IMR-90 (cell line): ENCODE measurements around the gene RGL1. TPM values are rescaled to one million over a fixed set of nuclear protein-coding genes. Genes with fewer than 3 reads are reported as not detected.

Experiments used
- ATAC-seq: fragments of 200-7000 bp; cut with Tn5 transposase; 2 replicates; pipeline ENCODE4 v1.9.1; 2020; ENCODE audit warnings: low read depth, mild to moderate bottlenecking, moderate library complexity
- BruUV-seq: library from RNA; stranded (reverse); fragments of 400-500 nt; replicated peaks from 2 replicates; lab custom pipeline; 2021; lab: Mats Ljungman, UMichigan
- CTCF ChIA-PET: fragments of 300-600 bp; formaldehyde crosslinking; extraction: SDS; loops from one replicate; lab custom pipeline; 2021; ENCODE audit warnings: antibody characterized with exemption; lab: Yijun Ruan, JAX
- POLR2A ChIA-PET: fragments of 300-600 bp; sonication (Branson Sonifier 250); formaldehyde crosslinking; loops from one replicate; lab custom pipeline; 2022; ENCODE audit warnings: antibody characterized with exemption; ENCODE audit not compliant: unreplicated experiment; lab: Charles Lee
- DNase-seq: peaks from one replicate; pipeline ENCODE4 v3.0.0; 2013
- H2AFZ ChIP-seq: replicated peaks from 2 replicates; pipeline ENCODE3; 2013; ENCODE audit warnings: low read length, mild to moderate bottlenecking; ENCODE audit not compliant: poor library complexity
- H2AK5ac ChIP-seq: 2 replicates; pipeline ENCODE4 v1.6.1; 2013; ENCODE audit warnings: low read depth, low read length, inconsistent platforms
- H2AK9ac ChIP-seq: replicated peaks from 2 replicates; pipeline ENCODE3; 2013; ENCODE audit warnings: mild to moderate bottlenecking, low read depth, low read length, moderate library complexity; ENCODE audit not compliant: poor library complexity
- H2BK120ac ChIP-seq: 2 replicates; pipeline ENCODE4 v1.6.1; 2013; ENCODE audit warnings: low read depth, low read length, inconsistent platforms
- H2BK15ac ChIP-seq: 3 replicates; pipeline ENCODE4 v1.6.1; 2013; ENCODE audit warnings: low read depth, low read length, inconsistent platforms
- H2BK20ac ChIP-seq: 2 replicates; pipeline ENCODE4 v1.6.1; 2013; ENCODE audit warnings: low read depth, mild to moderate bottlenecking, inconsistent platforms, low read length, moderate library complexity
- H2BK5ac ChIP-seq: 2 replicates; pipeline ENCODE4 v1.6.1; 2013; ENCODE audit warnings: mild to moderate bottlenecking, low read depth, low read length, inconsistent platforms; ENCODE audit not compliant: poor library complexity, severe bottlenecking
- H3K14ac ChIP-seq: replicated peaks from 2 replicates; pipeline ENCODE4 v1.6.1; 2013; ENCODE audit warnings: low read depth, low read length, inconsistent platforms
- H3K18ac ChIP-seq: 2 replicates; pipeline ENCODE4 v1.6.1; 2013; ENCODE audit warnings: low read depth, low read length, control low read depth
- H3K23ac ChIP-seq: 2 replicates; pipeline ENCODE4 v1.6.1; 2013; ENCODE audit warnings: low read depth, low read length, inconsistent platforms
- H3K27ac ChIP-seq: 2 replicates; pipeline ENCODE4 v1.5.1; 2013; ENCODE audit warnings: mild to moderate bottlenecking, control low read depth, low read length; ENCODE audit not compliant: insufficient read depth
- H3K27me3 ChIP-seq: 2 replicates; pipeline ENCODE4 v1.6.1; 2013; ENCODE audit warnings: low read length; ENCODE audit not compliant: control insufficient read depth, insufficient read depth
- H3K36me3 ChIP-seq: 2 replicates; pipeline ENCODE4 v1.6.1; 2013; ENCODE audit warnings: low read length, mixed read lengths; ENCODE audit not compliant: control insufficient read depth, insufficient read depth
- H3K4ac ChIP-seq: 2 replicates; pipeline ENCODE4 v1.6.1; 2013; ENCODE audit warnings: low read depth, low read length, inconsistent platforms
- H3K4me1 ChIP-seq: 2 replicates; pipeline ENCODE4 v1.6.1; 2013; ENCODE audit warnings: low read length, mixed read lengths; ENCODE audit not compliant: control insufficient read depth, insufficient read depth
- H3K4me2 ChIP-seq: 2 replicates; pipeline ENCODE4 v1.6.1; 2013; ENCODE audit warnings: low read depth, mild to moderate bottlenecking, control low read depth, low read length, moderate library complexity
- H3K4me3 ChIP-seq: 2 replicates; pipeline ENCODE4 v1.5.1; 2013; ENCODE audit warnings: low read depth, mild to moderate bottlenecking, control low read depth, low read length, moderate library complexity; ENCODE audit not compliant: insufficient read depth
- H3K56ac ChIP-seq: 2 replicates; pipeline ENCODE4 v1.6.1; 2013; ENCODE audit warnings: low read length, inconsistent platforms; ENCODE audit not compliant: insufficient read depth; ENCODE audit errors: extremely low read depth
- H3K79me1 ChIP-seq, 2 experiments: 2 replicates each; pipeline ENCODE4 v1.6.1; 2013; ENCODE audit warnings: low read length in 2 of 2, inconsistent platforms in 1 of 2, low read depth in 1 of 2
- H3K9ac ChIP-seq: 2 replicates; pipeline ENCODE4 v1.6.1; 2013; ENCODE audit warnings: low read depth, low read length, control low read depth
- H3K9me1 ChIP-seq: 2 replicates; pipeline ENCODE4 v1.6.1; 2013; ENCODE audit warnings: low read length, inconsistent platforms; ENCODE audit not compliant: insufficient read depth
- H3K9me3 ChIP-seq: 2 replicates; pipeline ENCODE4 v1.6.1; 2013; ENCODE audit warnings: low read length; ENCODE audit not compliant: control insufficient read depth, insufficient read depth
- H4K20me1 ChIP-seq: 2 replicates; pipeline ENCODE4 v1.6.1; 2013; ENCODE audit warnings: low read length, inconsistent platforms; ENCODE audit not compliant: insufficient read depth
- H4K5ac ChIP-seq: 2 replicates; pipeline ENCODE4 v1.6.1; 2013; ENCODE audit warnings: mild to moderate bottlenecking, low read depth, low read length, control low read depth
- H4K8ac ChIP-seq, 2 experiments: 2 replicates each; pipeline ENCODE4 v1.6.1; 2013; ENCODE audit warnings: low read depth in 2 of 2, low read length in 2 of 2, control low read depth in 1 of 2, inconsistent platforms in 1 of 2
- H4K91ac ChIP-seq: 2 replicates; pipeline ENCODE4 v1.6.1; 2013; ENCODE audit warnings: low read depth, low read length, inconsistent platforms; ENCODE audit not compliant: insufficient read depth
- BHLHE40 ChIP-seq: fragments of 150-350 bp; IDR thresholded peaks from 2 replicates; pipeline ENCODE4 v1.6.1; 2016; ENCODE audit warnings: mild to moderate bottlenecking, low read depth, low read length
- CEBPB ChIP-seq: IDR thresholded peaks from 2 replicates; pipeline ENCODE4 v1.6.1; 2012; ENCODE audit warnings: low read depth, low read length, improper control_type of control experiment
- CHD1 ChIP-seq: IDR thresholded peaks from 2 replicates; pipeline ENCODE4 v1.6.1; 2012; ENCODE audit warnings: low read depth, low read length, improper control_type of control experiment
- ELK1 ChIP-seq: fragments of 150-350 bp; IDR thresholded peaks from 2 replicates; pipeline ENCODE4 v1.6.1; 2016; ENCODE audit warnings: low read depth, mild to moderate bottlenecking, low read length, moderate library complexity, borderline replicate concordance
- FOS ChIP-seq: fragments of 150-350 bp; IDR thresholded peaks from 2 replicates; pipeline ENCODE4 v1.6.1; 2016; ENCODE audit warnings: low read depth, low read length
- MAFK ChIP-seq: IDR thresholded peaks from 2 replicates; pipeline ENCODE4 v1.6.1; 2012; ENCODE audit warnings: low read depth, low read length, improper control_type of control experiment
- MAZ ChIP-seq: IDR thresholded peaks from 2 replicates; pipeline ENCODE4 v1.6.1; 2012; ENCODE audit warnings: low read depth, mild to moderate bottlenecking, low read length, improper control_type of control experiment, moderate library complexity, borderline replicate concordance
- MXI1 ChIP-seq: IDR thresholded peaks from 2 replicates; pipeline ENCODE4 v1.6.1; 2012; ENCODE audit warnings: low read depth, mild to moderate bottlenecking, low read length, moderate library complexity, borderline replicate concordance
- NFE2L2 ChIP-seq: fragments of 150-350 bp; IDR thresholded peaks from 2 replicates; pipeline ENCODE4 v1.6.1; 2016; ENCODE audit warnings: low read depth, mild to moderate bottlenecking, low read length
- POLR2A ChIP-seq: IDR thresholded peaks from 2 replicates; pipeline ENCODE4 v1.6.1; 2012; ENCODE audit warnings: mild to moderate bottlenecking, low read depth, low read length
- RAD21 ChIP-seq: IDR thresholded peaks from 2 replicates; pipeline ENCODE4 v1.6.1; 2012; ENCODE audit warnings: low read length, improper control_type of control experiment
- RCOR1 ChIP-seq: IDR thresholded peaks from 2 replicates; pipeline ENCODE4 v1.6.1; 2012; ENCODE audit warnings: mild to moderate bottlenecking, low read length, improper control_type of control experiment; ENCODE audit not compliant: insufficient replicate concordance
- RFX5 ChIP-seq: IDR thresholded peaks from 2 replicates; pipeline ENCODE4 v1.8.0; 2012; ENCODE audit warnings: low read depth, mild to moderate bottlenecking, low read length, moderate library complexity
- SMC3 ChIP-seq: fragments of 150-350 bp; IDR thresholded peaks from 2 replicates; pipeline ENCODE4 v1.6.1; 2016; ENCODE audit warnings: low read depth, mild to moderate bottlenecking, antibody characterized with exemption, low read length, moderate library complexity
- USF2 ChIP-seq: fragments of 150-350 bp; IDR thresholded peaks from 2 replicates; pipeline ENCODE4 v1.6.1; 2017; ENCODE audit warnings: mild to moderate bottlenecking, antibody characterized with exemption, low read length, low read depth
- WGBS, 2 experiments: methylation state at CpG; one replicate each; pipeline versions ENCODE4 v1.1.5 to v1.1.7; 2013; ENCODE audit warnings: missing lambda C conversion rate in 2 of 2; ENCODE audit not compliant: insufficient read length in 1 of 2; ENCODE audit errors: extremely low coverage in 2 of 2; 5-methylcytosine and 5-hydroxymethylcytosine counted together
- dilution Hi-C: fragments of 300-500 bp; cut with HindIII; formaldehyde crosslinking; loops from one replicate; pipeline ENCODE4 v1.14.3; 2018; ENCODE audit warnings: low sequenced_read_pairs; ENCODE audit not compliant: unreplicated experiment
- in situ Hi-C: fragments of 300-500 bp; cut with MboI; formaldehyde crosslinking; loops from 3 replicates; pipeline ENCODE4 v1.14.3; 2019; ENCODE audit warnings: low sequenced_read_pairs, inconsistent platforms, mixed read lengths
- intact Hi-C: fragments of 100-400 bp; cut with micrococcal nuclease; formaldehyde crosslinking; loops from 2 replicates; pipeline ENCODE4 v1.10.0; 2022
- polyA plus RNA-seq, 3 experiments: library from polyadenylated mRNA; depleted of rRNA; stranded (reverse); fragments of >200 nt; gene quantifications; 2 replicates each; pipeline ENCODE4 v1.2.3, GENCODE V29; 2012; ENCODE audit warnings: low replicate concordance in 1 of 3
- total RNA-seq: library from RNA; depleted of rRNA; stranded (reverse); fragments of >200 nt; gene quantifications from 2 replicates; pipeline ENCODE4 v1.2.3, GENCODE V29; 2012
- TF ChIP-seq, protein P1 (sequence below): conservative IDR thresholded peaks from 2 replicates; pipeline ENCODE4 v1.5.1; 2012; ENCODE audit warnings: mild to moderate bottlenecking, low read depth, low read length, improper control_type of control experiment

The RGL1 gene
- total and polyA plus RNA-seq, 2 of the 4 experiments (the other 2 are of a cell fraction), result 4.7 to 7.5 TPM

DNA sequence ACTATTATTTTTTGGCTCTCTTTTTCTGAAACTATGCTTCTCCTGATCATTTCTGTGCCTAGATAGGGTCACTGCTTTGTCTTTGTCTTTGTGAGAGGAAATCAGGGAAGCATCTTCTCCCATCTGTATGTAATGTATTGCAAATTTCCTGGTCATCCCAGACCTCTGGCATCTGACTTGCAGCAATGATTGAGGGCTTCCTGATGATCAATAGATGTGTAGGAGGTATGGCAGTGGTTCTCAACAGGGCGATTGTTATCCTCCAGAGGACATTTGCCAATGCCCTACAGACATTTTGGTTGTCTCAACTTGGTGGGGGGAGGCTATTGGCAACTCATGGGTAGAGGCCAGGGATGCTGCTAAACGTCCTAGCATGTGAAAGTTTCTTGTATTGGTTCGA is 64.7 kb downstream of the RGL1 start:
- Histone ChIP-seq H3K79me1 (peaks cover 0 to 4% of the 10 kb centered on the region in 2 experiments; a peak in 1 of 4 replicates), H3K9me1 (peaks cover 6% of the 10 kb centered on the region), H2AK9ac (no peak overlapping the region), H3K9ac (no peak overlapping the region), H4K20me1 (no peaks in the 10 kb centered on the region), H3K9me3 (no peaks in the 10 kb centered on the region), H3K4ac (no peak overlapping the region), H3K14ac (no peak overlapping the region), H3K4me2 (no peak overlapping the region), H2BK5ac (no peak overlapping the region), H3K18ac (no peak overlapping the region), H4K8ac (no peak overlapping the region), H4K91ac (no peak overlapping the region), H2BK20ac (no peak overlapping the region), H2BK120ac (no peak overlapping the region), H3K4me1 (peaks cover 9% of the 10 kb centered on the region; the same call in 1 of the 2 replicates), H4K5ac (no peak overlapping the region), H3K4me3 (no peak overlapping the region), H2AK5ac (no peak overlapping the region), H3K23ac (no peak overlapping the region), H3K56ac (no peak overlapping the region), H3K27me3 (no peaks in the 10 kb centered on the region), H2BK15ac (no peak overlapping the region), H3K27ac (no peak overlapping the region), H2AFZ (no peak overlapping the region), H3K36me3 (peaks cover 4% of the 10 kb centered on the region; the same call in 1 of the 2 replicates)
- DNase-seq (peak; percentile 24), ATAC-seq (no peak)
- dilution Hi-C loops (no loop called here), in situ Hi-C loops (no loop called here), intact Hi-C loops (no loop called here)
- TF ChIP-seq BHLHE40, result no peak
- no peak for TF ChIP-seq RFX5
- no peak for TF ChIP-seq RCOR1
- TF ChIP-seq NFE2L2, result no peak
- no peak for TF ChIP-seq FOS
- no peak for TF ChIP-seq SMC3
- no peak for TF ChIP-seq ELK1
- TF ChIP-seq MAZ, result no peak
- no peak for TF ChIP-seq POLR2A
- no peak for TF ChIP-seq CHD1
- TF ChIP-seq MAFK, result no peak
- TF ChIP-seq, protein P1, sequence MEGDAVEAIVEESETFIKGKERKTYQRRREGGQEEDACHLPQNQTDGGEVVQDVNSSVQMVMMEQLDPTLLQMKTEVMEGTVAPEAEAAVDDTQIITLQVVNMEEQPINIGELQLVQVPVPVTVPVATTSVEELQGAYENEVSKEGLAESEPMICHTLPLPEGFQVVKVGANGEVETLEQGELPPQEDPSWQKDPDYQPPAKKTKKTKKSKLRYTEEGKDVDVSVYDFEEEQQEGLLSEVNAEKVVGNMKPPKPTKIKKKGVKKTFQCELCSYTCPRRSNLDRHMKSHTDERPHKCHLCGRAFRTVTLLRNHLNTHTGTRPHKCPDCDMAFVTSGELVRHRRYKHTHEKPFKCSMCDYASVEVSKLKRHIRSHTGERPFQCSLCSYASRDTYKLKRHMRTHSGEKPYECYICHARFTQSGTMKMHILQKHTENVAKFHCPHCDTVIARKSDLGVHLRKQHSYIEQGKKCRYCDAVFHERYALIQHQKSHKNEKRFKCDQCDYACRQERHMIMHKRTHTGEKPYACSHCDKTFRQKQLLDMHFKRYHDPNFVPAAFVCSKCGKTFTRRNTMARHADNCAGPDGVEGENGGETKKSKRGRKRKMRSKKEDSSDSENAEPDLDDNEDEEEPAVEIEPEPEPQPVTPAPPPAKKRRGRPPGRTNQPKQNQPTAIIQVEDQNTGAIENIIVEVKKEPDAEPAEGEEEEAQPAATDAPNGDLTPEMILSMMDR, result no peak
- no peak for TF ChIP-seq MXI1
- TF ChIP-seq CEBPB, result no peak
- no peak for TF ChIP-seq USF2
- no peak for TF ChIP-seq RAD21
- ChIA-PET POLR2A (no interaction called here), CTCF (no interaction called here)
- WGBS, 2 experiments, result 70% methylated on average over 2 of the region's 3 CpGs; no CpG with 5 or more reads in 1 of the 2 experiments
- BruUV-seq, result no TSS peak
